HCT116 (cell line): Measurements from ENCODE around the gene MAVS. TPM values are rescaled to one million over a fixed set of nuclear protein-coding genes. Genes with fewer than 3 reads are reported as not detected.

Experiments
- ATAC-seq: fragments of 200-7000 bp; cut with Tn5 transposase; 2 replicates; pipeline ENCODE4 v1.9.1; 2020; ENCODE audit warnings: mild to moderate bottlenecking, moderate library complexity
- BruUV-seq: library from RNA; stranded (reverse); fragments of 400-500 nt; replicated peaks from 2 replicates; lab custom pipeline; 2021; lab: Mats Ljungman, UMichigan
- CTCF ChIA-PET: fragments of 300-600 bp; sonication (Branson Sonifier 250); formaldehyde crosslinking; loops from one replicate; lab custom pipeline; 2021; ENCODE audit warnings: antibody characterized with exemption; lab: Charles Lee
- POLR2A ChIA-PET: fragments of 300-600, 350-600 bp; sonication (Branson Sonifier 250); formaldehyde crosslinking; loops from one replicate; lab custom pipeline; 2021; ENCODE audit warnings: antibody characterized with exemption; lab: Charles Lee
- RAD21 ChIA-PET, 2 experiments: fragments of 300-600 bp; sonication (Branson Sonifier 250); formaldehyde crosslinking; loops; one replicate each; lab custom pipeline; 2023; ENCODE audit warnings: low total read pairs in 2 of 2; ENCODE audit not compliant: uncharacterized antibody in 2 of 2, unreplicated experiment in 2 of 2, low non-redundant PET in 1 of 2; lab: Charles Lee
- DNase-seq: peaks from one replicate; pipeline ENCODE4 v3.0.0-alpha.2; 2010; ENCODE audit warnings: low read depth, low spot score
- H2AFZ ChIP-seq: fragments of 200-600 bp; shearing (Covaris generic), sonication (generic); 2 replicates; pipeline ENCODE4 v1.6.1; 2017; ENCODE audit warnings: low read depth, mixed run types, mixed read lengths, antibody characterized with exemption, low read length; ENCODE audit not compliant: poor library complexity, severe bottlenecking
- H3K27ac ChIP-seq: 2 replicates; pipeline ENCODE4 v1.5.1; 2012; ENCODE audit warnings: low read depth, low read length
- H3K27me3 ChIP-seq: fragments of 200-600 bp; sonication (generic); 2 replicates; pipeline ENCODE4 v1.6.1; 2016; ENCODE audit warnings: mixed run types, low read length, mixed read lengths; ENCODE audit not compliant: insufficient read depth
- H3K36me3 ChIP-seq, 2 experiments: fragments of 200-500 bp in 1 of 2; fragments of 200-600 bp in 1 of 2; sonication (Bioruptor generic) in 1 of 2; sonication (generic) in 1 of 2; 2 replicates each; pipeline versions ENCODE4 v1.5.1 to v1.6.1; 2014 to 2016; ENCODE audit warnings: low read length in 2 of 2, inconsistent platforms in 1 of 2, mixed read lengths in 1 of 2, mixed run types in 1 of 2; ENCODE audit not compliant: insufficient read depth in 2 of 2, control insufficient read depth in 1 of 2
- H3K4me1 ChIP-seq, 2 experiments: fragments of 200-600 bp in 1 of 2; sonication (generic) in 1 of 2; 2 replicates each; pipeline versions ENCODE4 v1.5.1 to v1.6.1; 2012 to 2017; ENCODE audit warnings: low read length in 2 of 2, inconsistent platforms in 1 of 2, mild to moderate bottlenecking in 1 of 2, mixed read lengths in 1 of 2, mixed run types in 1 of 2, moderate library complexity in 1 of 2; ENCODE audit not compliant: insufficient read depth in 2 of 2, control insufficient read depth in 1 of 2
- H3K4me2 ChIP-seq: fragments of 200-600 bp; sonication (generic); 2 replicates; pipeline ENCODE4 v1.6.1; 2017; ENCODE audit warnings: mixed run types, low read length, mixed read lengths
- H3K4me3 ChIP-seq, 2 experiments: fragments of 200-600 bp in 1 of 2; sonication (generic) in 1 of 2; replicated peaks in 1 of 2; 2 replicates each; pipeline ENCODE4 v1.5.1; 2011 to 2016; ENCODE audit warnings: low read length in 2 of 2, control low read depth in 1 of 2, low read depth in 1 of 2, mild to moderate bottlenecking in 1 of 2, mixed read lengths in 1 of 2, mixed run types in 1 of 2
- H3K79me2 ChIP-seq: fragments of 200-600 bp; sonication (generic); 2 replicates; pipeline ENCODE4 v1.6.1; 2017; ENCODE audit warnings: mild to moderate bottlenecking, mixed run types, low read length, moderate library complexity, mixed read lengths; ENCODE audit not compliant: insufficient read depth
- H3K9ac ChIP-seq: fragments of 200-600 bp; sonication (generic); 2 replicates; pipeline ENCODE4 v1.6.1; 2016; ENCODE audit warnings: low read length, mixed read lengths
- H3K9me2 ChIP-seq: fragments of 200-600 bp; sonication (generic), shearing (Covaris generic); 2 replicates; pipeline ENCODE4 v1.6.1; 2017; ENCODE audit warnings: mixed run types, mild to moderate bottlenecking, moderate library complexity; ENCODE audit not compliant: insufficient read depth
- H3K9me3 ChIP-seq, 2 experiments: fragments of 200-500 bp in 1 of 2; fragments of 200-600 bp in 1 of 2; sonication (Bioruptor generic) in 1 of 2; sonication (generic) in 1 of 2; 2 replicates each; pipeline ENCODE4 v1.6.1; 2014 to 2017; ENCODE audit warnings: low read length in 2 of 2, mixed read lengths in 2 of 2, inconsistent platforms in 1 of 2, low read depth in 1 of 2, mild to moderate bottlenecking in 1 of 2, mixed run types in 1 of 2, moderate library complexity in 1 of 2; ENCODE audit not compliant: control insufficient read depth in 1 of 2, insufficient read depth in 1 of 2
- H4K20me1 ChIP-seq: fragments of 200-600 bp; sonication (generic), shearing (Covaris generic); 2 replicates; pipeline ENCODE4 v1.6.1; 2017; ENCODE audit warnings: mixed run types, mild to moderate bottlenecking, moderate library complexity; ENCODE audit not compliant: insufficient read depth
- CBX3 ChIP-seq: IDR thresholded peaks from 2 replicates; pipeline ENCODE4 v1.6.1; 2012; ENCODE audit warnings: low read depth
- CTCF ChIP-seq, 3 experiments: fragments of 200-600 bp in 1 of 3; sonication (generic) in 1 of 3; IDR thresholded peaks in 2 of 3; conservative IDR thresholded peaks in 1 of 3; 2 replicates each; pipeline ENCODE4 v1.5.1; 2012 to 2017; ENCODE audit warnings: low read depth in 2 of 3, low read length in 2 of 3, antibody characterized with exemption in 1 of 3, borderline replicate concordance in 1 of 3, control low read depth in 1 of 3, mild to moderate bottlenecking in 1 of 3, mixed read lengths in 1 of 3, mixed run types in 1 of 3, moderate library complexity in 1 of 3; ENCODE audit not compliant: insufficient read depth in 1 of 3
- EGR1 ChIP-seq: IDR thresholded peaks from 2 replicates; pipeline ENCODE4 v1.6.1; 2012; ENCODE audit warnings: low read depth
- ELF1 ChIP-seq: IDR thresholded peaks from 2 replicates; pipeline ENCODE4 v1.6.1; 2012; ENCODE audit warnings: low read depth, borderline replicate concordance
- EZH2 ChIP-seq: fragments of 200-600 bp; sonication (generic); IDR thresholded peaks from 2 replicates; pipeline ENCODE4 v1.6.1; 2017; ENCODE audit warnings: antibody characterized with exemption, mixed run types
- FOSL1 ChIP-seq: IDR thresholded peaks from 2 replicates; pipeline ENCODE4 v1.6.1; 2012; ENCODE audit warnings: low read depth
- POLR2A ChIP-seq: IDR thresholded peaks from 2 replicates; pipeline ENCODE4 v1.7.0; 2011; ENCODE audit warnings: borderline replicate concordance; ENCODE audit not compliant: insufficient read depth, insufficient read length; ENCODE audit errors: extremely low read depth
- POLR2AphosphoS5 ChIP-seq: IDR thresholded peaks from 2 replicates; pipeline ENCODE4 v1.6.1; 2011; ENCODE audit warnings: mild to moderate bottlenecking, low read depth, low read length, moderate library complexity
- RAD21 ChIP-seq: IDR thresholded peaks from 2 replicates; pipeline ENCODE4 v1.6.1; 2012; ENCODE audit warnings: low read depth, mild to moderate bottlenecking
- SIN3A ChIP-seq: IDR thresholded peaks from 2 replicates; pipeline ENCODE4 v1.6.1; 2012; ENCODE audit warnings: low read depth
- SP1 ChIP-seq: IDR thresholded peaks from 2 replicates; pipeline ENCODE4 v1.6.1; 2012; ENCODE audit warnings: low read depth
- SRF ChIP-seq: IDR thresholded peaks from 2 replicates; pipeline ENCODE4 v1.6.1; 2012; ENCODE audit warnings: low read depth
- TCF7L2 ChIP-seq: IDR thresholded peaks from 2 replicates; pipeline ENCODE4 v1.7.0; 2011; ENCODE audit warnings: borderline replicate concordance, inconsistent platforms; ENCODE audit not compliant: insufficient read depth, insufficient read length; ENCODE audit errors: extremely low read depth
- YY1 ChIP-seq: IDR thresholded peaks from 2 replicates; pipeline ENCODE4 v1.6.1; 2011; ENCODE audit warnings: low read length, low read depth, moderate library complexity, mild to moderate bottlenecking; ENCODE audit not compliant: insufficient replicate concordance; ENCODE audit errors: extremely low read depth
- ZFX ChIP-seq: fragments of 450-650 bp; IDR thresholded peaks from 2 replicates; pipeline ENCODE4 v1.6.1; 2017
- intact Hi-C: fragments of 100-400 bp; cut with micrococcal nuclease; formaldehyde crosslinking; loops from 2 replicates; pipeline ENCODE4 v1.10.0; 2022
- total RNA-seq: library from RNA; stranded (reverse); gene quantifications from one replicate; pipeline ENCODE4 v1.2.1, GENCODE V29; 2021; ENCODE audit not compliant: unreplicated experiment
- TF ChIP-seq, protein P1 (sequence below): IDR thresholded peaks from 2 replicates; pipeline ENCODE4 v1.6.1; 2011; ENCODE audit warnings: mild to moderate bottlenecking, low read length, moderate library complexity; ENCODE audit not compliant: insufficient replicate concordance; ENCODE audit errors: extremely low read depth
- TF ChIP-seq, protein P2 (sequence below): IDR thresholded peaks from 2 replicates; pipeline ENCODE4 v1.6.1; 2012; ENCODE audit warnings: low read depth
- TF ChIP-seq, protein P3 (sequence below): IDR thresholded peaks from 2 replicates; pipeline ENCODE4 v1.6.1; 2012

MAVS gene
- total RNA-seq, 1 experiment from 2014 or later = 60.1 TPM

- Histone ChIP-seq H3K4me1 (peaks cover 37 to 71% of the 10 kb centered on the region in 2 experiments), H3K4me2 (no peak overlapping the region), H3K9ac (0 out of 2 replicates have a peak overlapping the region, but pooled peaks have one; percentile 95), H2AFZ (no peak overlapping the region), H3K9me2 (no peaks in the 10 kb centered on the region), H3K9me3 (no peaks in the 10 kb centered on the region), H3K36me3 (peaks cover 34 to 69% of the 10 kb centered on the region in 2 experiments), H3K27me3 (no peaks in the 10 kb centered on the region), H4K20me1 (no peaks in the 10 kb centered on the region), H3K79me2 (peaks cover 67% of the 10 kb centered on the region), H3K27ac (peak overlapping the region; percentile 41; the same call in 1 of the 2 replicates), H3K4me3 (no peak overlapping the region)
- ATAC-seq (no peak), DNase-seq (no peak)
- TF ChIP-seq CBX3 (no peak), EGR1 (no peak), RAD21 (no peak), CTCF (IDR thresholded peaks at IDR 0.05 in 2 of 3, conservative IDR thresholded peaks at IDR 0.05 in 1 of 3; ENCODE audit: borderline replicate concordance in 1 of 3, insufficient read depth in 1 of 3, low read depth in 2 of 3, low read length in 2 of 3) (no peak), TCF7L2 (no peak), SIN3A (no peak), ELF1 (no peak), YY1 (no peak), SP1 (no peak), POLR2A (no peak), FOSL1 (no peak), ZFX (no peak), EZH2 (no peak), SRF (no peak), POLR2AphosphoS5 (no peak; the same call in 1 of the 2 replicates)
- TF ChIP-seq, protein P1, sequence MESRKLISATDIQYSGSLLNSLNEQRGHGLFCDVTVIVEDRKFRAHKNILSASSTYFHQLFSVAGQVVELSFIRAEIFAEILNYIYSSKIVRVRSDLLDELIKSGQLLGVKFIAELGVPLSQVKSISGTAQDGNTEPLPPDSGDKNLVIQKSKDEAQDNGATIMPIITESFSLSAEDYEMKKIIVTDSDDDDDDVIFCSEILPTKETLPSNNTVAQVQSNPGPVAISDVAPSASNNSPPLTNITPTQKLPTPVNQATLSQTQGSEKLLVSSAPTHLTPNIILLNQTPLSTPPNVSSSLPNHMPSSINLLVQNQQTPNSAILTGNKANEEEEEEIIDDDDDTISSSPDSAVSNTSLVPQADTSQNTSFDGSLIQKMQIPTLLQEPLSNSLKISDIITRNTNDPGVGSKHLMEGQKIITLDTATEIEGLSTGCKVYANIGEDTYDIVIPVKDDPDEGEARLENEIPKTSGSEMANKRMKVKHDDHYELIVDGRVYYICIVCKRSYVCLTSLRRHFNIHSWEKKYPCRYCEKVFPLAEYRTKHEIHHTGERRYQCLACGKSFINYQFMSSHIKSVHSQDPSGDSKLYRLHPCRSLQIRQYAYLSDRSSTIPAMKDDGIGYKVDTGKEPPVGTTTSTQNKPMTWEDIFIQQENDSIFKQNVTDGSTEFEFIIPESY = no peak
- TF ChIP-seq, protein P2, sequence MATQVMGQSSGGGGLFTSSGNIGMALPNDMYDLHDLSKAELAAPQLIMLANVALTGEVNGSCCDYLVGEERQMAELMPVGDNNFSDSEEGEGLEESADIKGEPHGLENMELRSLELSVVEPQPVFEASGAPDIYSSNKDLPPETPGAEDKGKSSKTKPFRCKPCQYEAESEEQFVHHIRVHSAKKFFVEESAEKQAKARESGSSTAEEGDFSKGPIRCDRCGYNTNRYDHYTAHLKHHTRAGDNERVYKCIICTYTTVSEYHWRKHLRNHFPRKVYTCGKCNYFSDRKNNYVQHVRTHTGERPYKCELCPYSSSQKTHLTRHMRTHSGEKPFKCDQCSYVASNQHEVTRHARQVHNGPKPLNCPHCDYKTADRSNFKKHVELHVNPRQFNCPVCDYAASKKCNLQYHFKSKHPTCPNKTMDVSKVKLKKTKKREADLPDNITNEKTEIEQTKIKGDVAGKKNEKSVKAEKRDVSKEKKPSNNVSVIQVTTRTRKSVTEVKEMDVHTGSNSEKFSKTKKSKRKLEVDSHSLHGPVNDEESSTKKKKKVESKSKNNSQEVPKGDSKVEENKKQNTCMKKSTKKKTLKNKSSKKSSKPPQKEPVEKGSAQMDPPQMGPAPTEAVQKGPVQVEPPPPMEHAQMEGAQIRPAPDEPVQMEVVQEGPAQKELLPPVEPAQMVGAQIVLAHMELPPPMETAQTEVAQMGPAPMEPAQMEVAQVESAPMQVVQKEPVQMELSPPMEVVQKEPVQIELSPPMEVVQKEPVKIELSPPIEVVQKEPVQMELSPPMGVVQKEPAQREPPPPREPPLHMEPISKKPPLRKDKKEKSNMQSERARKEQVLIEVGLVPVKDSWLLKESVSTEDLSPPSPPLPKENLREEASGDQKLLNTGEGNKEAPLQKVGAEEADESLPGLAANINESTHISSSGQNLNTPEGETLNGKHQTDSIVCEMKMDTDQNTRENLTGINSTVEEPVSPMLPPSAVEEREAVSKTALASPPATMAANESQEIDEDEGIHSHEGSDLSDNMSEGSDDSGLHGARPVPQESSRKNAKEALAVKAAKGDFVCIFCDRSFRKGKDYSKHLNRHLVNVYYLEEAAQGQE = no peak
- TF ChIP-seq, protein P3, sequence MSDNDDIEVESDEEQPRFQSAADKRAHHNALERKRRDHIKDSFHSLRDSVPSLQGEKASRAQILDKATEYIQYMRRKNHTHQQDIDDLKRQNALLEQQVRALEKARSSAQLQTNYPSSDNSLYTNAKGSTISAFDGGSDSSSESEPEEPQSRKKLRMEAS = no peak
- ChIA-PET RAD21 (no interaction called here), CTCF (interaction anchor here (1.2 kb wide), 1 partner anchor 17 kb away, joined by 5 read pairs; no protein-coding TSS in a partner anchor), POLR2A (interaction anchor here (2.7 kb wide), 1 partner anchor 13 kb away, joined by 13 read pairs; no protein-coding TSS in a partner anchor)
- intact Hi-C loops = no loop called here
- BruUV-seq = no TSS peak
Observed at GRCh38 chr20:3800878-3801260, 45.8 kb upstream of the MAVS start.
